Measurements from ENCODE around the gene CDH22.

GRCh38 chr20:46355778-46356177 is 47.5 kb upstream of the CDH22 start:
- TF ChIP-seq CTCF (conservative IDR thresholded peaks at IDR 0.05) (no peak), ZFX (IDR thresholded peaks at IDR 0.05) (no peak)

Measured in C4-2B (cell line).